Common myeloid progenitor, CD34-positive (primary cell): ENCODE measurements around the gene AKR7A3.
"Not testable (repeated sequence)": the region's sequence is repeated elsewhere in the genome, so short reads cannot be mapped to it uniquely, and the experiment has no call there.

ENCODE experiments used
- CTCF ChIA-PET: fragments of 350-600 bp; sonication (Branson Sonifier 250); formaldehyde crosslinking; loops from one replicate; lab custom pipeline; 2021; ENCODE audit warnings: antibody characterized with exemption; lab: Charles Lee
- POLR2A ChIA-PET: fragments of 350-600 bp; sonication (Branson Sonifier 250); formaldehyde crosslinking; loops from one replicate; lab custom pipeline; 2021; ENCODE audit warnings: antibody characterized with exemption; lab: Charles Lee
- DNase-seq, 3 donors: peaks; one replicate each; pipeline versions ENCODE4 v3.0.0 to v3.0.0-alpha.2; 2013
- H3K27ac ChIP-seq, 2 experiments: 1 replicate in 1 of 2; 2 replicates in 1 of 2; pipeline ENCODE4 v1.7.0; 2013; ENCODE audit warnings: inconsistent platforms in 2 of 2, low read length in 2 of 2, mild to moderate bottlenecking in 2 of 2, low read depth in 1 of 2, moderate library complexity in 1 of 2; ENCODE audit not compliant: severe bottlenecking in 2 of 2, insufficient read depth in 1 of 2, poor library complexity in 1 of 2
- H3K27me3 ChIP-seq, 5 experiments: replicated peaks in 2 of 5; 1 replicate in 3 of 5; 2 replicates in 2 of 5; pipeline versions ENCODE4 v1.6.1 to v1.7.0; 2013; ENCODE audit warnings: low read length in 4 of 5, mild to moderate bottlenecking in 2 of 5, moderate library complexity in 2 of 5, inconsistent platforms in 1 of 5; ENCODE audit not compliant: insufficient read depth in 5 of 5, control insufficient read depth in 4 of 5
- H3K36me3 ChIP-seq, 4 experiments: 1 replicate in 2 of 4; 2 replicates in 2 of 4; pipeline versions ENCODE4 v1.6.1 to v1.7.0; 2013; ENCODE audit warnings: low read length in 3 of 4, control low read depth in 1 of 4, mild to moderate bottlenecking in 1 of 4; ENCODE audit not compliant: control insufficient read depth in 4 of 4, insufficient read depth in 4 of 4
- H3K4me1 ChIP-seq, 4 experiments: 1 replicate in 3 of 4; 2 replicates in 1 of 4; pipeline versions ENCODE4 v1.6.1 to v1.7.1; 2013; ENCODE audit warnings: low read length in 3 of 4, mild to moderate bottlenecking in 3 of 4, control low read depth in 1 of 4, inconsistent platforms in 1 of 4, moderate library complexity in 1 of 4; ENCODE audit not compliant: control insufficient read depth in 4 of 4, insufficient read depth in 4 of 4; ENCODE audit errors: control extremely low read depth in 1 of 4
- H3K4me3 ChIP-seq, 7 experiments: 1 replicate in 4 of 7; 2 replicates in 3 of 7; pipeline versions ENCODE4 v1.5.1 to v1.7.0; 2013; ENCODE audit warnings: mild to moderate bottlenecking in 7 of 7, low read length in 6 of 7, moderate library complexity in 6 of 7, inconsistent platforms in 2 of 7, low read depth in 2 of 7, control low read depth in 1 of 7; ENCODE audit not compliant: insufficient read depth in 4 of 7, control insufficient read depth in 1 of 7; ENCODE audit errors: extremely low read depth in 1 of 7
- H3K9me3 ChIP-seq, 5 experiments: 1 replicate in 4 of 5; 2 replicates in 1 of 5; pipeline versions ENCODE4 v1.6.1 to v1.7.1; 2013; ENCODE audit warnings: low read length in 4 of 5, mild to moderate bottlenecking in 2 of 5, inconsistent platforms in 1 of 5, low read depth in 1 of 5, moderate library complexity in 1 of 5; ENCODE audit not compliant: control insufficient read depth in 4 of 5, insufficient read depth in 2 of 5; ENCODE audit errors: control extremely low read depth in 1 of 5
- WGBS: methylation state at CpG from one replicate; pipeline ENCODE4 v1.1.5; 2013; ENCODE audit not compliant: insufficient coverage; 5-methylcytosine and 5-hydroxymethylcytosine counted together

AKR7A3 gene

GRCh38 chr1:19294638-19295037 is 6.1 kb upstream of the AKR7A3 start:
- 100% methylated on average over 2 of the region's 2 CpGs for WGBS
- Histone ChIP-seq H3K36me3 (peaks cover 0 to 6% (median 2%) of the 10 kb centered on the region in 4 experiments), H3K4me1 (no peaks in the 10 kb centered on the region), H3K27ac (no peak overlapping the region), H3K4me3 (no peak overlapping the region), H3K9me3 (peaks cover 5 to 43% (median 26%) of the 10 kb centered on the region in 5 experiments), H3K27me3 (peaks cover 0 to 4% (median 2%) of the 10 kb centered on the region in 5 experiments)
- no peak for DNase-seq
- CTCF ChIA-PET = interaction anchor here (1.2 kb wide), 1 partner anchor 38 kb away, joined by 3 read pairs; no protein-coding TSS in a partner anchor
- POLR2A ChIA-PET = interaction anchor here (1.2 kb wide), 1 partner anchor 7 kb away, joined by 3 read pairs; no protein-coding TSS in a partner anchor

GRCh38 chr1:19289244-19289643 is 674 bp upstream of the AKR7A3 start:
- 55% methylated on average over 2 of the region's 2 CpGs for WGBS
- Histone ChIP-seq H3K4me1 (peaks cover 0 to 8% (median 6%) of the 10 kb centered on the region in 4 experiments), H3K27ac (no peak overlapping the region), H3K27me3 (peaks cover 0 to 19% (median 7%) of the 10 kb centered on the region in 5 experiments), H3K9me3 (peaks cover 3 to 22% (median 9%) of the 10 kb centered on the region in 5 experiments), H3K36me3 (no peaks in the 10 kb centered on the region), H3K4me3 (peak overlapping the region in 4 of 7 experiments; percentile 13 to 77 (median 64))
- ChIA-PET CTCF (no interaction called here), POLR2A (interaction anchor here (0.5 kb wide), 1 partner anchor 28 kb away, joined by 3 read pairs; no protein-coding TSS in a partner anchor)
- DNase-seq = no peak

DNA sequence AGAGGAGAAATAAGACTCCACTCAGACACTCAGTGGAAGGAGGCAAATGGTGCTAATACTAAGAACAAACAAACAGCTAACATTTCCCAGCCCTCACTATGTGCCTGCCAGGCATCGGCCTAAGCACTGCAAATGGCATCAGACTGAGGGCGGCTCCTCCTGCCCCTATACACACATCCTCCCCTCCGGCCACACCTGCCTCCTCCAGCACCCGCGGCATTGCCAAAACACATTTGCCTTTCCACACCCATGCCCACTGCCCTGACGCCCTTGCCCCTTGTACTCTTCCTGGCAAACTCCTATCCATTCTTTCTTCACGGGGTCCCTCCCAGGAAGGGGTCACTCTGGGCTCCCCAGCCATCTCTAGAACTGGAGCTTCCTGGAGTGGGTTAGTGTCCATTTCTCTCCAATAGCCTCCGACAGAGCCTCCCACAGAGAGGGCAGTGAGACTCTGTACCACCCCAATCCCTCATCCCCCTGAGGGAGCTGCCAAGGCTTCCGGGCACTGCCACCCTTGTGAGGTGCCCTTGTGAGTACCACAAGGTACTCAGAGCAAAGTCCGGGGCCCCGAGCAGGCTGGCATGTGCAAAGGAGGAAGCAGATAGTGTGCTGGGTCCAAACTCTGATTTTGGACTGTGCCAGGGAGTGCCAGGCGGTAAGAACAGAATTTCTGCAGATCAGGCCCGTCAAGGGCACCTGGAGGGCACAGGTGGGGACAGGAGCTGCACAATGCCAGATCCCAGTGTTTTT is 959 bp downstream of the AKR7A3 start:
- H3K27me3 ChIP-seq = peaks cover 0 to 19% (median 7%) of the 10 kb centered on the region in 5 experiments
- H3K27ac ChIP-seq = no peak overlapping the region
- 94% methylated on average over 9 of the region's 13 CpGs for WGBS
- DNase-seq = no peak
- ChIA-PET POLR2A (no interaction called here), CTCF (interaction anchor here (0.6 kb wide), 1 partner anchor 76 kb away, joined by 3 read pairs; no protein-coding TSS in a partner anchor)
- H3K4me3 ChIP-seq = no peak overlapping the region
- H3K9me3 ChIP-seq = peaks cover 0 to 12% (median 2%) of the 10 kb centered on the region in 5 experiments
- H3K36me3 ChIP-seq = no peaks in the 10 kb centered on the region
- H3K4me1 ChIP-seq = peaks cover 0 to 8% (median 6%) of the 10 kb centered on the region in 4 experiments

GRCh38 chr1:19285807-19286206 is 2.8 kb downstream of the AKR7A3 start:
- H3K4me1 ChIP-seq, POLR2A ChIA-PET, H3K36me3 ChIP-seq, H3K27ac ChIP-seq, CTCF ChIA-PET, H3K9me3 ChIP-seq, H3K4me3 ChIP-seq, DNase-seq: not testable (repeated sequence)
- peaks cover 0 to 19% (median 7%) of the 10 kb centered on the region in 5 experiments for H3K27me3 ChIP-seq
- 88% methylated on average over 3 of the region's 3 CpGs for WGBS

- H3K36me3 ChIP-seq, H3K27ac ChIP-seq, H3K4me1 ChIP-seq, CTCF ChIA-PET, DNase-seq, POLR2A ChIA-PET, H3K4me3 ChIP-seq, H3K9me3 ChIP-seq: not testable (repeated sequence)
- peaks cover 0 to 19% (median 7%) of the 10 kb centered on the region in 5 experiments for H3K27me3 ChIP-seq
- WGBS = no CpG with 5 or more reads among the region's 3 CpGs
These were observed 3.2 kb downstream of the AKR7A3 start for GRCh38 chr1:19285366-19285765.

DNA sequence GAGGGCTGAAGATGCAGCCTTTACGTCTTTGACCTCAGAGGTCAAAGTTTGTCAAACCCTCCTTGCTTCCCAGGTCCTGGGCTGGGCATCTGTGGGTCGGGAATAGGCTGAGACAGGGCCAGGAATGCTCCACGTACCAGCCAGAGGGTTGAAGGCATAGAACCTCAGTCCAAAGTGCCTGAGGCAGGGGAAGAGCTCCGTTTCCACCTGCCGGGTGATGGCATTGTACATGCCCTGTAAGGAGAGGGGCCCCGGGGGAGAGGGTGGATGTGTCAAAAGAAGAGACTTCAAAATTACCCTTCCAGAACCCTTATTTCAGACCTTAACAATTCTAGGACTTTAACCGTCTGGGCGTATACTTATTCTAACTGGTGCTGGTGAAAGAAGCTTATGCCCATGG is 3.7 kb downstream of the AKR7A3 start:
- Histone ChIP-seq H3K27me3 (peaks cover 0 to 18% (median 6%) of the 10 kb centered on the region in 5 experiments), H3K9me3 (no peaks in the 10 kb centered on the region), H3K4me1 (peaks cover 0 to 8% (median 6%) of the 10 kb centered on the region in 4 experiments), H3K27ac (no peak overlapping the region), H3K36me3 (no peaks in the 10 kb centered on the region), H3K4me3 (no peak overlapping the region)
- WGBS = 96% methylated on average over 5 of the region's 8 CpGs
- ChIA-PET POLR2A (no interaction called here), CTCF (no interaction called here)
- DNase-seq = no peak

DNA sequence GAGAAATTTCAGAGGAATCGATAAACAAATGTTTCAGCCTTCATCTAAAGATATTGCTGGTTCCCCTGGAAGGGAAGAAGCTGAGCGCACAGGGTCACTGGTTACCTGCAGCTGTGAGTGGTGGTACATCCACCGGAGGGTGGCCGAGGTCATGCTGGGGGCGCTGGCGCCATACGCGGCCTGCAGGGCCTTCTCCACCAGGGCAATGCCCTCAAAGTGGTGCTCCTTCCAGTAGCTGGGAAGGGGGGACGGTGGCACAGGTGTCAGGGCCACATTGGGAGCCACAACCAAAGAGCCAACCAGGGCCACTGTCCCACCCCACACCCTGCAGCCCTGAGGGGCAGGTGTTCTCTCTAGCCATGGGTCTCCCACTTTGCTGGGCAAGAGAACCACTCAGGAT is 4.7 kb downstream of the AKR7A3 start:
- POLR2A ChIA-PET = interaction anchor here (0.5 kb wide), 1 partner anchor 76 kb away, joined by 4 read pairs; no protein-coding TSS in a partner anchor

More for the DNA sequence above, 4.7 kb downstream of the AKR7A3 start:
- DNase-seq = no peak
- Histone ChIP-seq H3K27ac (no peak overlapping the region), H3K4me3 (no peak overlapping the region), H3K36me3 (no peaks in the 10 kb centered on the region), H3K27me3 (peaks cover 0 to 9% (median 1%) of the 10 kb centered on the region in 5 experiments), H3K4me1 (peaks cover 0 to 4% (median 3%) of the 10 kb centered on the region in 4 experiments), H3K9me3 (no peaks in the 10 kb centered on the region)
- CTCF ChIA-PET = interaction anchor here (0.7 kb wide), 1 partner anchor 15 kb away, joined by 3 read pairs; no protein-coding TSS in a partner anchor
- WGBS = 98% methylated on average over 7 of the region's 9 CpGs
